Activated CD8-positive, alpha-beta T cell treated with anti-CD3 and anti-CD28 coated beads for 36 hours (primary cell): ENCODE results near the gene MRPL36. TPM values are rescaled to one million over a fixed set of nuclear protein-coding genes. Genes with fewer than 3 reads are reported as not detected.

Source experiments
- ATAC-seq: fragments of 200-7000 bp; cut with Tn5 transposase; one replicate; pipeline ENCODE4 v1.10.0; 2021; ENCODE audit warnings: mild to moderate bottlenecking, moderate library complexity
- CTCF ChIA-PET: fragments of 350-600 bp; sonication (Branson Sonifier 250); formaldehyde crosslinking; loops from one replicate; lab custom pipeline; 2021; ENCODE audit warnings: antibody characterized with exemption; lab: Charles Lee
- POLR2A ChIA-PET: fragments of 350-600 bp; sonication (Branson Sonifier 250); formaldehyde crosslinking; loops from one replicate; lab custom pipeline; 2021; ENCODE audit warnings: antibody characterized with exemption; lab: Charles Lee
- DNase-seq: peaks from one replicate; pipeline ENCODE4 v3.0.0-alpha.2; 2020
- H3K27ac Mint-ChIP-seq: one replicate; pipeline ENCODE4 v1.8.0; 2021; ENCODE audit warnings: mild to moderate bottlenecking, mixed read lengths
- H3K27me3 Mint-ChIP-seq: one replicate; pipeline ENCODE4 v1.8.0; 2021; ENCODE audit warnings: mixed read lengths
- H3K36me3 Mint-ChIP-seq: one replicate; pipeline ENCODE4 v1.8.0; 2021; ENCODE audit warnings: low read depth, mixed read lengths
- H3K4me1 Mint-ChIP-seq: one replicate; pipeline ENCODE4 v1.8.0; 2021; ENCODE audit warnings: low read depth, mixed read lengths
- H3K4me3 Mint-ChIP-seq: one replicate; pipeline ENCODE4 v1.8.0; 2021; ENCODE audit warnings: mild to moderate bottlenecking, moderate library complexity, mixed read lengths
- H3K9me3 Mint-ChIP-seq: one replicate; pipeline ENCODE4 v1.8.0; 2021; ENCODE audit warnings: mixed read lengths
- intact Hi-C: fragments of 100-400 bp; cut with micrococcal nuclease; formaldehyde crosslinking; loops from one replicate; pipeline ENCODE4 v1.10.0; 2022
- total RNA-seq, 2 experiments: library from RNA; stranded (reverse); gene quantifications; one replicate each; pipeline ENCODE4 v1.2.3, GENCODE V29; 2021
- TF ChIP-seq, protein P1 (sequence below): fragments of 200-600 bp; IDR thresholded peaks from one replicate; pipeline ENCODE4 v1.8.0; 2022; ENCODE audit warnings: antibody characterized with exemption, mild to moderate bottlenecking

The MRPL36 gene
- total RNA-seq, 2 experiments from 2014 or later, result 80.1 to 87.2 TPM

DNA sequence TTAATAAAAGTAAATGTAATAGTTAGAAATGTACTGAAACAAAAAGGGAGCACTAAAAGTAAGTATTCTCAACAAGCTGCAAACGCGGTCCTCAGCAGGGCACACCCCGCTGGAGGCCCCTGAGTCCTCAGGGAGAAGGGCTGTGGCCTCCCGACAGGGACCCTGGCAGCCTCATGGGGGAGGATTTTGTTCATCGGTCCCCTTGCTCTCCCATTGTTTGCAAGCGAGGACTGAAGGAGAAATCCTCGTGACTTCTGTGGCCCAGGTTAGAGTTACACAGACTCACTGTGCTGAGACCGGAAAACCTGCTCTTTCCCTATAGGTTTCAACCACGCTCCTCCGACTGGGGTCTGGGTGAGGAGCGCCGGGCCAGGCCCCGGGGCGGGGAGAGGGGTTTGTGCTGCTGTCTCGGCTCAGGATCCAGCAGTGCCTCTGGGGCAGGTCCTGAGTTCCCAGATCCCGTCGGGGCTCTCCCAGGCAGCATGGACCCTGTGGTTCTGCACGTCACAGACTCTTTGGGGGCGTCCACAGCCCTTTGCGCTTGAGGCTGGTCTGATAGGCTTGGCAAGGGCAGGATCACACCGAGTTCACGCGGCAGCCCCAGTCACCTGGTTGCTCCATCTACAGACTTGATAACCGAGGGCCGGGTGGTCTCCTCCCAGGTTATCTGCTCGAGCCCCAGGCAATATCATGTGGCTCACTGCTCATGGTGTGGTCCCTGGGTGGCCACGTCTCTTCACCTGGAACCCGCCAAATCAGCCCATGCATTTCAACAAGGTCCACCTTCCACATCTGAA lies 38.8 kb downstream of the MRPL36 start:
- no peak overlapping the region for H3K4me3 Mint-ChIP-seq
- no peaks in the 10 kb centered on the region for H3K36me3 Mint-ChIP-seq
- intact Hi-C loops, result loop anchor here (10.0 kb wide), 1 partner anchor 254 kb away; no protein-coding TSS in a partner anchor
- ATAC-seq (no peak), DNase-seq (no peak)
- H3K4me1 Mint-ChIP-seq, result no peaks in the 10 kb centered on the region
- CTCF ChIA-PET, result no interaction called here
- TF ChIP-seq, protein P1, sequence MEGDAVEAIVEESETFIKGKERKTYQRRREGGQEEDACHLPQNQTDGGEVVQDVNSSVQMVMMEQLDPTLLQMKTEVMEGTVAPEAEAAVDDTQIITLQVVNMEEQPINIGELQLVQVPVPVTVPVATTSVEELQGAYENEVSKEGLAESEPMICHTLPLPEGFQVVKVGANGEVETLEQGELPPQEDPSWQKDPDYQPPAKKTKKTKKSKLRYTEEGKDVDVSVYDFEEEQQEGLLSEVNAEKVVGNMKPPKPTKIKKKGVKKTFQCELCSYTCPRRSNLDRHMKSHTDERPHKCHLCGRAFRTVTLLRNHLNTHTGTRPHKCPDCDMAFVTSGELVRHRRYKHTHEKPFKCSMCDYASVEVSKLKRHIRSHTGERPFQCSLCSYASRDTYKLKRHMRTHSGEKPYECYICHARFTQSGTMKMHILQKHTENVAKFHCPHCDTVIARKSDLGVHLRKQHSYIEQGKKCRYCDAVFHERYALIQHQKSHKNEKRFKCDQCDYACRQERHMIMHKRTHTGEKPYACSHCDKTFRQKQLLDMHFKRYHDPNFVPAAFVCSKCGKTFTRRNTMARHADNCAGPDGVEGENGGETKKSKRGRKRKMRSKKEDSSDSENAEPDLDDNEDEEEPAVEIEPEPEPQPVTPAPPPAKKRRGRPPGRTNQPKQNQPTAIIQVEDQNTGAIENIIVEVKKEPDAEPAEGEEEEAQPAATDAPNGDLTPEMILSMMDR, result no peak
- peaks cover 7% of the 10 kb centered on the region for H3K9me3 Mint-ChIP-seq
- H3K27me3 Mint-ChIP-seq, result peaks cover 11% of the 10 kb centered on the region
- POLR2A ChIA-PET, result no interaction called here
- no peak overlapping the region for H3K27ac Mint-ChIP-seq

DNA sequence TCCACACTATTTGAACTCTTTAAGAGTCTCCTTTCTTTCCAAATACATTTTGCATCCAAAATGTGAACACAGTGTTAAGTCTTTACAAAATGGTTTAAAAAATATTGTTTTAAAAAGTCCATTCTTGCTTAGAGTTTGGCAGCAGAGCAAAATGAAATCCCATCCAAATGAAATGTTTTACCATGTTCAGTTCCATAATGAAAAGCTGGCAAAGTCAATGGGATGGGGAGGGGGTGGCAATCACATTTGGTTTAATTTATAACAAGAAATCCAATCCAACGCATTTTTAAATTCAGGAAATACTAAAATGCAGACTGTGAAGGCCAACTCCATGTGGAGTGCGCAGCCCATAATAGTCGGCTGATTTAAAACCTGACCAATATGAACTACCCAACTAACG lies 39.4 kb downstream of the MRPL36 start:
- DNase-seq, result no peak
- no peaks in the 10 kb centered on the region for H3K36me3 Mint-ChIP-seq
- TF ChIP-seq, protein P1, result no peak
- no peak overlapping the region for H3K4me3 Mint-ChIP-seq
- H3K27me3 Mint-ChIP-seq, result peaks cover 11% of the 10 kb centered on the region
- CTCF ChIA-PET, result no interaction called here
- no peak overlapping the region for H3K27ac Mint-ChIP-seq
- H3K9me3 Mint-ChIP-seq, result peaks cover 7% of the 10 kb centered on the region
- intact Hi-C loops, result loop anchor here (10.0 kb wide), 1 partner anchor 255 kb away; no protein-coding TSS in a partner anchor
- no peaks in the 10 kb centered on the region for H3K4me1 Mint-ChIP-seq
- POLR2A ChIA-PET, result no interaction called here
- no peak for ATAC-seq

DNA sequence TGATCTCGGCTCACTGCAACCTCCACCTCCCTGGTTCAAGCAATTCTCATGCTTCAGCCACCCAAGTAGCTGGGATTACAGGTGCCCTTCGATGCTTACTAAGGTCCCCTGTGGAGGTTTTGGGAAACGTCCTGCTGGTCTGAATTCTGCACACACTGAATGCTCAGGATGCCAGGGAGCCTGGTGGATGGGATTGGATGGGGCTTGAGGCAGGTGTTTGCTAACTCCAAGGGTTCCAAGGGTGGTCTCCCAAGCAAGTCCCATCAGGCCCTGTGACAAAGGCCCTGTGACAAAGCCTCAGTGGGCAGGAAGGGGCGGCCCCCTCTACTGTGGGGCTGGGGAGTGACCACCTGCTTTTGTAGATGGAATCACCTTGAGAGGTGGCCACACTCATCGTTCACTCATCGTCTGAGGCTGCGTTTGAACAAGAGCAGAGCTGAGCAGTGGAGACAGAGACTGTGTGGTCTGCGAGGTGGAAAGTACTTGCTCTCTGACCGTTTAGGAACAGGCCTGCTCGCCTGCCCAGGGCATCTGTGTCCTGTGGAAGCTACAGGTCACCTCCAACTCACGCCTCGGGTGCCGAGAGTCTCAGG lies 40.2 kb downstream of the MRPL36 start:
- POLR2A ChIA-PET, result no interaction called here
- intact Hi-C loops, result no loop called here
- Mint-ChIP-seq H3K9me3 (peaks cover 7% of the 10 kb centered on the region), H3K27me3 (peaks cover 6% of the 10 kb centered on the region), H3K27ac (no peak overlapping the region), H3K4me1 (no peaks in the 10 kb centered on the region), H3K4me3 (no peak overlapping the region), H3K36me3 (no peaks in the 10 kb centered on the region)
- TF ChIP-seq, protein P1, result no peak
- ATAC-seq, result no peak
- no peak for DNase-seq
- CTCF ChIA-PET, result interaction anchor here (1.7 kb wide), 1 partner anchor 11 kb away, joined by 4 read pairs; no protein-coding TSS in a partner anchor

DNA sequence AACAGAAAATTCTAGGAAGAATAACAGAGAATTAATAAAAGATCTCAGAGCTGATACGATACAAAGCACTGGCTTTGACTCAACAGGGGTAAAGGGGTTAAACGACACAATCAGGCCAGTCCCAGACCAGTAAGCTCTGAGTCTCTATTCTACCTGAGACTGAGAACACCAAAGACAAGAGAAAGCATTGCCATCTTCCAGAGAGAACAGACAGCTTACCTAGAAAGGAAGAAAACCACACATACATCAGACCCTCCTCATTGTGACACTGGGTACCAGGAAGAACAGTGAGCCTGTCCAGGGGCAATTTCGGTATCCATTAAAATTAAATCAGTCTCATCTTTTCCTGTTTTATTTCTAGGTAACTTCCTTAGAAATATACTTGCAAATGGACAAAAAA lies 41.1 kb downstream of the MRPL36 start:
- CTCF ChIA-PET, result interaction anchor here (1.7 kb wide), 1 partner anchor 10 kb away, joined by 4 read pairs; no protein-coding TSS in a partner anchor
- no peaks in the 10 kb centered on the region for H3K36me3 Mint-ChIP-seq
- no peak for ATAC-seq
- no peak overlapping the region for H3K4me3 Mint-ChIP-seq
- DNase-seq, result no peak
- H3K4me1 Mint-ChIP-seq, result no peaks in the 10 kb centered on the region
- TF ChIP-seq, protein P1, result no peak
- intact Hi-C loops, result no loop called here
- H3K27ac Mint-ChIP-seq, result no peak overlapping the region
- H3K27me3 Mint-ChIP-seq, result peaks cover 3% of the 10 kb centered on the region
- POLR2A ChIA-PET, result no interaction called here
- H3K9me3 Mint-ChIP-seq, result peaks cover 7% of the 10 kb centered on the region

DNA sequence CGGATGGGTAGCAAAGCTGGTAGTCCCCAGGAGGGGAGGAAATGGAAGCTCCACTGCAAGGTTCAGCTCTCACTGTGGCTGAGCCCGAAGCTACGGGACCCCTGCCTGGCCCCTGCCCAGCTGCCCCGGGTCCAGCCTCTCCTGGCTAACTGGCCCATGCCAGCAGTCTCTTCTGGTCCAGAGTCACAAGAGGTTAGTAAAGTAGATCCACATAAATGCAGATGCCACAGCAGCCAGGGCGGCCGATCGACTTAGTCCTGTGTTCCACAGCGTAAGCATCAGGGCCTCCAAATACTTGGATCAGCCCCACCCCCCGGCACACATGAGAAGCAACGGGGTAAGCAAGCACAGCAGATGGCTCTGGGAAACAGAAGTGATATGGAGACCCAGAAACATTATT lies 42.1 kb downstream of the MRPL36 start:
- H3K4me3 Mint-ChIP-seq, result no peak overlapping the region
- DNase-seq, result no peak
- H3K4me1 Mint-ChIP-seq, result no peaks in the 10 kb centered on the region
- H3K36me3 Mint-ChIP-seq, result no peaks in the 10 kb centered on the region
- ChIA-PET CTCF (no interaction called here), POLR2A (no interaction called here)
- H3K9me3 Mint-ChIP-seq, result peaks cover 7% of the 10 kb centered on the region
- TF ChIP-seq, protein P1, result no peak
- no peak for ATAC-seq
- no peak overlapping the region for H3K27ac Mint-ChIP-seq
- peaks cover 2% of the 10 kb centered on the region for H3K27me3 Mint-ChIP-seq
- intact Hi-C loops, result no loop called here
